CD4-positive, alpha-beta T cell treated with Interferon gamma for 1 hour (primary cell): ENCODE results near the gene RHAG.
"Not testable (repeated sequence)": the region's sequence is repeated elsewhere in the genome, so short reads cannot be mapped to it uniquely, and the experiment has no call there.

Experiments used
- DNase-seq: peaks from one replicate; pipeline ENCODE4 v3.0.0-alpha.2; 2020

RHAG gene

DNA sequence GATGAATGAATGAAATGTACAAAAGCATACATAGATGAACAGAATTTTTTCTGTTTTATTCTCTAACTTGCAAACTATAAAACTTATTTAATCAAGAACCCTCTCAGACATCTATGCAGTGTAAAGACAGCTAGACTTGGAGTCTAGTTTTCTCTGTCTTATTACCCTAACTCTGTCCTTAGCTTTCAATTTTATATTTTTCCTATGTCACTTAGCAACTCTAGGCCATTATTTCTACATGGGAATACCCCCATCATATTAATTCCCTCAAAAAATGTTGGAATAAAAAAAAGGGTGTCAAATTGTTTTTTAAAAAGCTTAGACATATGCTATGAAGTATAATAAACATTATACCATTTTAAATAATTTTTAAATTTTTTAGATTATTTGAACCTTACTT, 1.2 kb downstream of the RHAG start:
- no peak for DNase-seq

GRCh38 chr6:49634836-49635218, 1.8 kb downstream of the RHAG start:
- DNase-seq: no peak

GRCh38 chr6:49634092-49634835, 2.4 kb downstream of the RHAG start:
- no peak for DNase-seq

- DNase-seq: no peak
Observed at GRCh38 chr6:49633541-49633940, 3.1 kb downstream of the RHAG start.

- no peak for DNase-seq
Observed at GRCh38 chr6:49632727-49633126, 3.9 kb downstream of the RHAG start.

DNA sequence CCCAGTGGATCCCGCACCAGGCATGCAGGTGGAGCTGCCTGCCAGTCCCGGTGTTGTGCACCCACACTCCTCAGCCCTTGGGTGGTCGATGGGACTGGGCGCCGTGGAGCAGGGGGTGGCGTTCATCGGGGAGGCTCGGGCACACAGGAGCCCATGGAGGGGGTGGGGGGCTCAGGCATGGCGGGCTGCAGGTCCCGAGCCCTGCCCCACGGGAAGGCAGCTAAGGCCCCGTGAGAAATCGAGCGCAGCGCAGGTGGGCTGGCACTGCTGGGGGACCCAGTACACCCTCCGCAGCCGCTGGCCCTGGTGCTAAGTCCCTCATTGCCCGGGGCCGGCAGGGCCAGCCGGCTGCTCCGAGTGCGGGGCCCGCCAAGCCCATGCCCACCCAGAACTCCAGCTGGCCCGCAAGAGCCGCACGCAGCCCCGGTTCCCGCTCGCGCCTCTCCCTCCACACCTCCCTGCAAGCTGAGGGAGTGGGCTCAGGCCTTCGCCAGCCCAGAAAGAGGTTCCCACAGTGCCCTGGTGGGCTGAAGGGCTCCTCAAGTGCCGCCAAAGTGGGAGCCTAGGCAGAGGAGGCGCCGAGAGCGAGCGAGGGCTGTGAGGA, 7.1 kb downstream of the RHAG start:
- DNase-seq: not testable (repeated sequence)

DNA sequence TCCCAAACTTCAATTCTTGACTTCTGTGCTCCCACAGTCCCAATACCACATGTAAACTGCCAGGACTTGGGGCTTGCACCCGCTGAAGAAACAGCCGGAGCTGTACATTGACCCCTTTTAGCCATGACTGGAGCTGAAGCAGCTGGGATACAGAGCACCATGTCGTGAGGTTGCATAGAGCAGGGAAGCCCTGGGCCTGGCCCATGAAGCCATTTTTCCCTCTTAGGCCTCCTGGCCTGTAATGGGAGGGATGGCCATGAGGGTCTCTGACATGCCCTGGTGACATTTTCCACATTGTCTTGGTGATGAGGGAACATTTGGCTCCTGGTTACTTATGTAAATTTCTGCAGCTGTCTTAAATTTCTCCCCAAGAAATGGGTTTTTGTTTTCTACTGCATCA, 9.8 kb downstream of the RHAG start:
- no peak for DNase-seq

DNA sequence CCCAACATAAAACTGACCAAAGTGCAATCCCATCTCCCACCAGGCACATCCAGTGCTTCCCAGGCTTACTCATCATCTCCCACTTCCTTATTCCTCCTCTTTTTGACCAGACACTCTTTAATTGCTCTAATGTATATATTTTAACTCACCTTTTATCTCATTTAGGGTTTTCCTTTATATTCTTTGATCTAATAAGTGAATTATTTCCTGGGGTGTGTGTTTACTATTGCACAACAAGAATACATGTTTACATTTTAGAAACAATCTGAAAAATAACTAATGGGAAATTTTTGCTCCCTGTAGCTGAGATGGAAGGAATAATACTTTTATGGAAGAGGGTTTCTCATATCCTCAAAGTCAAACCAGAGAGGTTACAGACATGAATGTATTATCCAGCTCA, 18.4 kb downstream of the RHAG start:
- DNase-seq: no peak

- not testable (repeated sequence) for DNase-seq
Observed at GRCh38 chr6:49614144-49614543, 22.5 kb downstream of the RHAG start.

DNA sequence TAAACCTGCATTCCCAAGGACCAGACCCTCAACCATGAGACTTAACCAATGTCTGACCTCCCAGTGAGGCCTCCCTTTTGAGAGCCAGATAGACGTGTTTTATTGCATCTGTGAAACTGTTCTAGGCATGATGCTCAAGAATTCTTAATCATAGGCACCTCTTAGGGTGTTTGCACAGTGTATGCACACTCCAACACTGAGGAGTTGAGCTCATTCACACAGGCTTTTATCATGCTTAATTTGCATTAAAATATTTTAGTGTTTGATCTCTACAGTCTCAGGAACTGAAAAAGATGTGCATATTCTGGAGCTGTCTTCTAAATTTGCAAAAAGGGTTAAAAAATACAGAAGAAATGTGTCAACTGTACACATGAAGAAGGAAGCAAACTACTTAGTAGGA, 27.4 kb downstream of the RHAG start:
- no peak for DNase-seq

- not testable (repeated sequence) for DNase-seq
Observed at GRCh38 chr6:49608275-49608674, 28.4 kb downstream of the RHAG start.

DNA sequence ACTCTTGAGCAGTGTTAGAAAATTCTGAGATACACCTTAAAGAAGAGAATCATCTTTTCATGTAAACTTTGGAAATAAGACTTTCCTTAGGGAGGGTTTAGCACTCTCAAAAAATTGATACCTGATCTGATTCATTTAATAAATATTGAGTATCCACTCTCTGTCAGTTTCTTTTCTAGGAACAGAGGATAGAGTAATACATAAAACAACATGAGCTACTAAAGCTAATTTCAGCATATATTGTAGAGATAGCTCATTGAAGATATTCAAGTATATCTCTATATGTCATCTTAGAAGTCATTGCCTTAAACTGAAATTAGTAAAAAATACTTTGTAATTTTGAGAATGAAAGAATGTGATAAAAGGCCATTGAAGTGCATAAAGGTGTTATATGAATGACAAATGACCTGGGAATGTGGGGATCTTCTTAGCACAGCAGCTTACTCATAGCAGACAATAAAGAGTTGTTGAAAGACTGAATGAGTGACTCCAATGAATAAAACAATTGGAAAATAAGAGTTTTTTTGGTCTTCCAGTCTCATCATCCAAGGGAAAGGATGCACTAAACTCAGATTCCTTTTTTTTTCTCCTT, 29.2 kb downstream of the RHAG start:
- DNase-seq: no peak

DNA sequence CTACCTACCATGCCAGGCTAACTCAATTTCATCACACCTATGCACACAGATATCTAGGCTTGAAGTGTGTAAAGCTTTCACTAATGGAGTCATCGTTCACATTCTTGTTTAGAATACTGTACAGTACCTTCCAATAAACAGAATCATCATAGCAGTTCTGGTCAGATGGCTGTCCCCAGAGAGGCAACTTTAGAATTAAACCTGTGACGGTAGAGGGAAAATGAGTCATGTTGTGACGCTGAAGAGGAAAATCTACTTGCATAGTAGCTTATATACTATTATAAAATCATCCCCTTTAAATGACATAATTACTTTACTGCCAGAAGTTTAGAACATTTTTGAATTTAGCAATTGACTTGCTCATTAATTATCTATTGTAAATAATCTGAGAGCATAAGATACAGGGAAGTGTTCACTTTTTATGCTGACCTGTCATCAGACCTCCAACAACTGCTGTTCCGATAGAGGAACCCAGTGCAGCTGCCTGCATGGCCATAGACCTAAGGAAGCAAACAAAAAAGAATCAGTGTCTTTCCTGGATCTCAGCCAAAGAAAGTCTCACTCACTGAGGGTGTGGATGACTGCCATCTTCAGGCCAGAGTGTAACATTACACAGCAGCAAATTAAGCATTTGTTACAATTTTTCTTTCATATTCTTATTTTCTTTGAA, 29.8 kb downstream of the RHAG start:
- DNase-seq: no peak

DNA sequence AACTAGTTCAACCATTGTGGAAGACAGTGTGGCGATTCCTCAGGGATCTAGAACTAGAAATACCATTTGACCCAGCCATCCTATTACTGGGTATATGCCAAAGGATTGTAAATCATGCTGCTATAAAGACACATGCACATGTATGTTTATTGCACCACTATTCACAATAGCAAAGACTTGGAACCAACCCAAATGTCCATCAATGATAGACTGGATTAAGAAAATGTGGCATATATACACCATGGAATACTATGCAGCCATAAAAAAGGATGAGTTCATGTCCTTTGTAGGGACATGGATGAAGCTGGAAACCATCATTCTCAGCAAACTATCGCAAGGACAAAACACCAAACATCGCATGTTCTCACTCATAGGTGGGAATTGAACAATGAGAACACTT, 32.6 kb downstream of the RHAG start:
- not testable (repeated sequence) for DNase-seq

- DNase-seq: not testable (repeated sequence)
Observed at GRCh38 chr6:49587262-49587661, 49.4 kb downstream of the RHAG start.

DNA sequence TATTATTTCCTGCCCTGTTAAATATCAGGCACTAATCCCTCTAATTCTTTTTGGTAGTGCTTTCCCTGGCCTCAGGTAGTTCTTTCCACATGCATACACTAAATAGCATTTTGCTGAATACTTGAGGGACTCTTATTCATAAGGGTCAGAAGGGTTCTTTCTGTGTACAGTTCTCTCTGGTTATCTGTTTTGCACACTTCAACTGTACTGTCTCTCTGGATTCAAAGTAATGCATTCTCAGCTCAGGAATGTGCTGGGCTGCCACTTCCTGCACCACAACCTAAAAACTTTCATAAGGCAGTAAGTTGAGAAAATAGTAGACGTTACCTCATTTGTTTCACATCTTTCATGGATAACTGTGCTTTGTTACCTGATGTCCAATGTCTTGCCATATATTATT, 54.1 kb downstream of the RHAG start:
- DNase-seq: no peak

DNA sequence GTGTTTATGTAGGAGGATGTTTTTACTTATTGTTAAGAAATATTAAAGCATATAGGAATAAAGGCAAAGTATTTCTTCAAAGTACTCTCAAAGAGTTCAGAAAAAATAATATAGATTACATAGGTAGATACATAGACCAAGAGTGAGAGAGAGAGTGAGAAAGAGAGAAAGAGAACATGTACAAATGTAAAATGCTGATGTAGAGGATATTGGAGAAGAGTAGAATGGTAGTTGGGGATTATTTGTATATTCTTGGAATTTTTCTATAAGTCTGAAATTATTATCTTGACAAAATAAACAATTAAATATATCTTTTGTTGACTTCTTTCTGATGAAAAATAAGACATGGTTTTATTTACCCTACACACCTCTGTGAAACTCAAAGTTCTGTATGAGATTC, 57.0 kb downstream of the RHAG start:
- DNase-seq: no peak

- DNase-seq: no peak
Observed at GRCh38 chr6:49576618-49577017, 60.0 kb downstream of the RHAG start.

DNA sequence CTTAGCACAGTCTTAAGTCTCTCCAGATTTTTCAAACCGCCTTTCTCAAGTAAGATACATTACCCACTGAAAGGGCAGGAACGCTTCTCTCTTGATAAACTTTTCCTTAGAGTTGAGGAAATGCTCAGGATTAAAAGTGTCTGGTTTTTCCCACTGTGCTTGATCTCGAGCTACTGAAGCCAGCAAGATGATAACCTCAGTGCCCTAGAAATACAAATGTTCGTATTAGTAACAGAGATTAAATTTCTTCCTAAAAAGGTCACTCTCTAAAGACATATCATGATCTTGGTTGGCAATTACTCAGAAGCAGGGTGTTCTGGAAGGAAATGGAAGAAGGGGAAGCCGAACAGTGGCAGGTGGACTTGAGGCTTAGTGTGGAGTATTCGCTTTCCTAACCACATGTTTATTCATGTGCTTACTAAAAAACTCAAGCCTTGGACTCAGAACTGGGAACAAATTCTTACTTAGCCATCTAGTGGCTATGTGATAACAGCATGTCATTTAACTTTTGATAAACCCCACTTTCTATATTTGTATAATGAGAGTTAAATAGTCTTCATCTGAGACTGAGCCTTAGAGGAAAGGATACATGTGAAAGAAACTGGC, 66.1 kb downstream of the RHAG start:
- no peak for DNase-seq

DNA sequence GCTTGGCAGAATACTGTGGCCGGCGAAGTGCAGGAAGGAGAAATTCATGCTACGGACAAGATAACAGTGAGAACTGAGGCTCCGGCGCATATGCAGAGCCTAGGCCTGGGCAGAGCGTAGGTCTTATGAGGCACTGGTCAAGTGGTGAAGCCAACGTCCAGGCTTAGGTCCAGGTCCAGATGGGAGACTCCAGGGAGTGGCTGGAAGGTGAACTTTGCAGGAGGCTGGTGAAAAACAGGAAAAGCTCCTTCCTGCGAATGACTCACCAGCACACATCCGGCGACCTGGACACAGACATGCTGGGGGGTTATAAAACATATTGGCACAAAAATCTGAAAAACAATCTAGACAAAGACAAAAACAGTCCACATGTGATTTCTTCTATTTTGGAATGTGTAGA, 70.8 kb downstream of the RHAG start:
- DNase-seq: no peak

- no peak for DNase-seq
Observed at GRCh38 chr6:49565261-49565660, 71.4 kb downstream of the RHAG start.

DNA sequence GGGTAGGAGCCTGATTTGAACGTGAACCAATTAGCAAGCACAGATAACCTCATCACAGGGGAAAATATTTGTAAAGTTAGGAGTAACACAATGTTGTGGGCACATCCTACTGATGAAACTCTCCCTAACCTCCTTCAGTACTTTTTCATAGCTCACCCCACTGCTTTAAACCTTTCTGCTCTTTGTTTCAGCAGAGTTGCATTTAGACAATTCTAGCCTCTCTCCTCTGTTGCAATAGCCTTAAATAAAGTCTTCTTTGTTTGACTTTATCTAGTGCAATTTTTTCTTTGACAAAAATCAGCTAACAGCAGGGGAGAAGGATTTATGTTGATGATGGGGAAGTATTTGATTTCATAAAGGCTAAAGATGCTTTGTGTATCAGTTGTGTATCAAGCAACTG, 72.1 kb downstream of the RHAG start:
- no peak for DNase-seq
